GM19351 (cell line): ENCODE results near the gene C21orf91.
"Not testable (repeated sequence)": the region's sequence is repeated elsewhere in the genome, so short reads cannot be mapped to it uniquely, and the experiment has no call there.

Experiments used
- ATAC-seq: cut with Tn5 transposase; IDR thresholded peaks from one replicate; pipeline ENCODE4 v1.9.1; 2021; ENCODE audit warnings: mild to moderate bottlenecking, moderate library complexity; ENCODE audit not compliant: unreplicated experiment

The C21orf91 gene

GRCh38 chr21:17780539-17780938 is 38.6 kb downstream of the C21orf91 start:
- ATAC-seq: peak; percentile 39

- ATAC-seq: no peak
Measured at GRCh38 chr21:17779980-17780379, 39.2 kb downstream of the C21orf91 start.

- no peak for ATAC-seq
Measured at GRCh38 chr21:17779496-17779895, 39.7 kb downstream of the C21orf91 start.

- no peak for ATAC-seq
Measured at GRCh38 chr21:17777072-17777765, 41.9 kb downstream of the C21orf91 start.

GRCh38 chr21:17775431-17776126 is 43.6 kb downstream of the C21orf91 start:
- ATAC-seq: peak; percentile 59

GRCh38 chr21:17775021-17775420 is 44.1 kb downstream of the C21orf91 start:
- ATAC-seq: not testable (repeated sequence)

- no peak for ATAC-seq
Measured at GRCh38 chr21:17769447-17769845, 49.7 kb downstream of the C21orf91 start.

- ATAC-seq: no peak
Measured at GRCh38 chr21:17768840-17769446, 50.2 kb downstream of the C21orf91 start.

GRCh38 chr21:17765207-17765606 is 53.9 kb downstream of the C21orf91 start:
- ATAC-seq: no peak

GRCh38 chr21:17763288-17764037 is 55.7 kb downstream of the C21orf91 start:
- ATAC-seq: no peak

- ATAC-seq: no peak
Measured at GRCh38 chr21:17759511-17760178, 59.5 kb downstream of the C21orf91 start.

- ATAC-seq: no peak
Measured at GRCh38 chr21:17758683-17759082, 60.5 kb downstream of the C21orf91 start.

- ATAC-seq: no peak
Measured at GRCh38 chr21:17757671-17758070, 61.5 kb downstream of the C21orf91 start.

GRCh38 chr21:17753736-17754135 is 65.4 kb downstream of the C21orf91 start:
- no peak for ATAC-seq

GRCh38 chr21:17752171-17752570 is 67.0 kb downstream of the C21orf91 start:
- no peak for ATAC-seq

GRCh38 chr21:17746920-17747319 is 72.2 kb downstream of the C21orf91 start:
- no peak for ATAC-seq

GRCh38 chr21:17745086-17745485 is 74.1 kb downstream of the C21orf91 start:
- ATAC-seq: no peak

GRCh38 chr21:17742940-17743592 is 76.1 kb downstream of the C21orf91 start:
- ATAC-seq: no peak

GRCh38 chr21:17742181-17742580 is 77.0 kb downstream of the C21orf91 start:
- ATAC-seq: no peak
